ENCODE data around the gene IL31.
"Not testable (repeated sequence)": the region's sequence is repeated elsewhere in the genome, so short reads cannot be mapped to it uniquely, and the experiment has no call there.

IL31 gene

GRCh38 chr12:122182887-122183587 lies 9.0 kb upstream of the IL31 start, which contains the start of gene LRRC43:
TSS of gene LRRC43 (plus strand) at chr12:122183123. CDS start at chr12:122183145, 22 bp downstream.
- peaks cover 12% of the 10 kb centered on the region for H3K4me1 Mint-ChIP-seq
- peak; percentile 33 for DNase-seq
- H3K36me3 Mint-ChIP-seq (ENCODE audit: low read depth): no peaks in the 10 kb centered on the region
- peaks cover 13% of the 10 kb centered on the region for H3K27me3 Mint-ChIP-seq
- H3K9me3 Mint-ChIP-seq: no peaks in the 10 kb centered on the region
- H3K4me3 Mint-ChIP-seq: peak within 1 kb of the TSS; percentile 78
- ATAC-seq: peak; percentile 50
- no peak within 1 kb of the TSS for H3K27ac Mint-ChIP-seq

DNA sequence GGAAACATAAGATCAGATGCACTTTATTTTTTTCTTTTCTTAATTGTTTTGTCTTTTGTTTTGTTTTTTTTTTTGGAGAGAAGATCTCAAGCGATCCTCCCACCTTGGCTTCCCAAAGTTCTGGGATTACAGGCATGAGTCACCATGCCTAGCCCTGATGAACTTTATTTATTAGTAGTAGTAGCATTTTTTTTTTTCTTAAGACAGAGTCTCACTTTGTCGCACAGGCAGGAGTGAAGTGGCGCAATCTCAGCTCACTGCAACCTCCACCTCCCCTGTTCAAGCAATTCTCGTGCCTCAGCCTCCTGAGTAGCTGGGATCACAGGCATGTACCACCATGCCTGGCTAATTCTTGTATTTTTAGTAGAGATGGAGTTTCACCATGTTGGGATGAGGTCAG lies 2.5 kb upstream of the IL31 start:
- not testable (repeated sequence) for H3K9me3 Mint-ChIP-seq; H3K4me3 Mint-ChIP-seq; H3K27me3 Mint-ChIP-seq; H3K27ac Mint-ChIP-seq; ATAC-seq; DNase-seq; H3K36me3 Mint-ChIP-seq (ENCODE audit: low read depth)
- H3K4me1 Mint-ChIP-seq: peaks cover 15% of the 10 kb centered on the region

GRCh38 chr12:122172262-122172939 lies 1.6 kb downstream of the IL31 start:
- peaks cover 9% of the 10 kb centered on the region for H3K4me1 Mint-ChIP-seq

DNA sequence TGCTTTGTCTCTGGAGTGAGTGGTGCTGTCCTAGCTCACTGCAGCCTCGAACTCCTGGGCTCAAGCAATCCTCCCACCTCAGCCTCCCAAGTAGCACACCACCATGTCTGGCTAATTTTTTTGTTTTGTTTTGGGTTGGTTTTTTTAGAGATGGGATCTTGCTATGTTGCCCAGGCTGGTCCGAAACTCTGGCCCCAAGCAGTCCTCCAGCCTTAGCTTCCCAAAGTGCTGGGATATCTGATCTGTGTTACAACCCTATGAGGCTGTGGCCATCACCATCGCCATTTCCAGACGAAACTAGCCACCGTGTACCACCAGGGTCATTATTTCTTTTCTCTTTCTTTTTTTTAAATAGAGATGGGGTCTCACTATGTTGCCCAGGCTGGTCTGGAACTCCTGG lies 2.6 kb downstream of the IL31 start:
- Mint-ChIP-seq H3K9me3 (no peaks in the 10 kb centered on the region), H3K4me1 (peaks cover 18% of the 10 kb centered on the region), H3K4me3 (no peak overlapping the region), H3K27me3 (peaks cover 2% of the 10 kb centered on the region), H3K27ac (no peak overlapping the region), H3K36me3 (ENCODE audit: low read depth) (no peaks in the 10 kb centered on the region)
- DNase-seq (no peak), ATAC-seq (no peak)

More at GRCh38 chr12:122172262-122172939, 1.6 kb downstream of the IL31 start:
- Mint-ChIP-seq H3K27me3 (peaks cover 2% of the 10 kb centered on the region), H3K4me3 (no peak overlapping the region), H3K36me3 (ENCODE audit: low read depth) (no peaks in the 10 kb centered on the region), H3K9me3 (no peaks in the 10 kb centered on the region), H3K27ac (no peak overlapping the region)
- DNase-seq (no peak), ATAC-seq (no peak)

- ATAC-seq: no peak
- H3K4me3 Mint-ChIP-seq: no peak overlapping the region
- no peaks in the 10 kb centered on the region for H3K36me3 Mint-ChIP-seq (ENCODE audit: low read depth)
- peaks cover 4% of the 10 kb centered on the region for H3K27me3 Mint-ChIP-seq
- no peak for DNase-seq
- no peaks in the 10 kb centered on the region for H3K9me3 Mint-ChIP-seq
- H3K27ac Mint-ChIP-seq: no peak overlapping the region
- H3K4me1 Mint-ChIP-seq: peaks cover 12% of the 10 kb centered on the region
Measured at GRCh38 chr12:122168492-122168891, 5.5 kb downstream of the IL31 start.

- Mint-ChIP-seq H3K4me3 (no peak overlapping the region), H3K4me1 (peaks cover 16% of the 10 kb centered on the region), H3K36me3 (ENCODE audit: low read depth) (no peaks in the 10 kb centered on the region), H3K27me3 (peaks cover 4% of the 10 kb centered on the region), H3K9me3 (no peaks in the 10 kb centered on the region), H3K27ac (peak overlapping the region; percentile 44)
- DNase-seq (no peak), ATAC-seq (peak; percentile 9)
Measured at GRCh38 chr12:122167356-122167925, 6.6 kb downstream of the IL31 start.

GRCh38 chr12:122166422-122167349 lies 7.3 kb downstream of the IL31 start:
- H3K9me3 Mint-ChIP-seq: no peaks in the 10 kb centered on the region
- H3K27ac Mint-ChIP-seq: peak overlapping the region; percentile 44
- ATAC-seq: peak; percentile 81
- H3K4me3 Mint-ChIP-seq: no peak overlapping the region
- H3K4me1 Mint-ChIP-seq: peaks cover 23% of the 10 kb centered on the region
- peaks cover 4% of the 10 kb centered on the region for H3K27me3 Mint-ChIP-seq
- no peaks in the 10 kb centered on the region for H3K36me3 Mint-ChIP-seq (ENCODE audit: low read depth)
- DNase-seq: peak; percentile 48

DNA sequence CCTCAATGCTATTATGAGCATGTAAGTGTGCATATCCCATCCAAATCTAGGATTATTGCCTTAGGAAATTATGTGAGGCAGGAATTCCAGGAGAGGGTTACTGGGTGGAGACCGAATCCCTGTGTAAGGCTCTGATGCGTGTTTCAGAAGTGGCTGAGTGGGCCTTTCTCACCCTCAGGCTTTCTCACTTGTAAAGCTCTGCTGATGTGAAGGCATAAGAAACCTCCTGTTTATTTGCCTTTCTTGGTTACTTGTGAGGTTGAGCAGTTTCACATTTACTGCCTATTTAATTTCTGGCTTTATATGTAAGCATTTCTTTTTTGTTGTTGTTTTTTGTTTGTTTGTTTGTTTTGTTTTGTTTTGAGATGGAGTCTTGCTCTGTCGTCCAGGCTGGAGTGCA lies 11.0 kb downstream of the IL31 start:
- DNase-seq (no peak), ATAC-seq (no peak)
- Mint-ChIP-seq H3K27ac (no peak overlapping the region), H3K9me3 (no peaks in the 10 kb centered on the region), H3K4me1 (peaks cover 29% of the 10 kb centered on the region), H3K27me3 (peaks cover 2% of the 10 kb centered on the region), H3K36me3 (ENCODE audit: low read depth) (no peaks in the 10 kb centered on the region), H3K4me3 (no peak overlapping the region)

GRCh38 chr12:122161682-122162081 lies 12.3 kb downstream of the IL31 start:
- Mint-ChIP-seq H3K27ac (no peak overlapping the region), H3K4me1 (peaks cover 22% of the 10 kb centered on the region)
- no peak for DNase-seq

GRCh38 chr12:122160761-122161160 lies 13.3 kb downstream of the IL31 start:
- Mint-ChIP-seq H3K27ac (no peak overlapping the region), H3K4me1 (peaks cover 20% of the 10 kb centered on the region), H3K36me3 (ENCODE audit: low read depth) (no peaks in the 10 kb centered on the region), H3K4me3 (no peak overlapping the region), H3K9me3 (no peaks in the 10 kb centered on the region), H3K27me3 (peaks cover 2% of the 10 kb centered on the region)
- ATAC-seq (no peak), DNase-seq (no peak)

More at GRCh38 chr12:122161682-122162081, 12.3 kb downstream of the IL31 start:
- H3K36me3 Mint-ChIP-seq (ENCODE audit: low read depth): no peaks in the 10 kb centered on the region
- no peaks in the 10 kb centered on the region for H3K9me3 Mint-ChIP-seq
- ATAC-seq: no peak
- H3K4me3 Mint-ChIP-seq: peak overlapping the region; percentile 26
- H3K27me3 Mint-ChIP-seq: peaks cover 2% of the 10 kb centered on the region

- ATAC-seq: no peak
- peaks cover 20% of the 10 kb centered on the region for H3K4me1 Mint-ChIP-seq
- H3K36me3 Mint-ChIP-seq (ENCODE audit: low read depth): no peaks in the 10 kb centered on the region
- H3K4me3 Mint-ChIP-seq: no peak overlapping the region
- no peak for DNase-seq
- H3K27ac Mint-ChIP-seq: no peak overlapping the region
- no peaks in the 10 kb centered on the region for H3K9me3 Mint-ChIP-seq
- H3K27me3 Mint-ChIP-seq: no peaks in the 10 kb centered on the region
Measured at GRCh38 chr12:122159882-122160281, 14.1 kb downstream of the IL31 start.

DNA sequence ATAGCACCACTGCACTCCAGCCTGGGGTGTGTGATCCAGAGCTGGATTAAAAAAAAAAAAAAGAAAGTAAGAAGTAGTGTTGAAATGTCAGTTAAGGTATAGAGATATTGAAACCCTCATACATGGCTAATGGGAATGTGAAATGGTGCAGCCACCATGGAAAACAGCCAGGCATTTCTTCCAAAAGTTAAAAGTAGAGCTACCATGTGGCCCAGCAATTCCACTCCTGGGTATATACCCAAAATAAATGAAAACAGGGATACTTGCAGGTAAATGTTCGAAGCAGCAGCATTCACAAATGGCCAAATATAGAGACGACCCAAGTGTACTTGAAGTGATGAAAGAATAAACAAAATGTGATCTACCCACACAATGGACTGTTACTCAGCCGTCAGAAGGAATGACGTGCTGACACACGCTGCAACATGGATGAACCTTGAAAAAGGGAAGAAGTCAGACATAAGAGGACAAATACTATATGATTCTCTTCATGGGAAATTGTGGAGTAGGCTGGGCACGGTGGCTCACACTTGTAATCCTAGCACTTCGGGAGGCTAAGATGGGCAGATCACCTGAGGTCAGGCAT lies 15.2 kb downstream of the IL31 start:
- Mint-ChIP-seq H3K27me3 (no peaks in the 10 kb centered on the region), H3K9me3 (no peaks in the 10 kb centered on the region), H3K27ac (no peak overlapping the region), H3K36me3 (ENCODE audit: low read depth) (no peaks in the 10 kb centered on the region), H3K4me3 (no peak overlapping the region), H3K4me1 (peaks cover 18% of the 10 kb centered on the region)
- no peak for ATAC-seq
- no peak for DNase-seq

GRCh38 chr12:122155705-122156104 lies 18.3 kb downstream of the IL31 start:
- Mint-ChIP-seq H3K4me3 (no peak overlapping the region), H3K36me3 (ENCODE audit: low read depth) (no peaks in the 10 kb centered on the region), H3K9me3 (no peaks in the 10 kb centered on the region), H3K27me3 (no peaks in the 10 kb centered on the region), H3K4me1 (peaks cover 2% of the 10 kb centered on the region), H3K27ac (no peak overlapping the region)
- DNase-seq (no peak), ATAC-seq (no peak)

DNA sequence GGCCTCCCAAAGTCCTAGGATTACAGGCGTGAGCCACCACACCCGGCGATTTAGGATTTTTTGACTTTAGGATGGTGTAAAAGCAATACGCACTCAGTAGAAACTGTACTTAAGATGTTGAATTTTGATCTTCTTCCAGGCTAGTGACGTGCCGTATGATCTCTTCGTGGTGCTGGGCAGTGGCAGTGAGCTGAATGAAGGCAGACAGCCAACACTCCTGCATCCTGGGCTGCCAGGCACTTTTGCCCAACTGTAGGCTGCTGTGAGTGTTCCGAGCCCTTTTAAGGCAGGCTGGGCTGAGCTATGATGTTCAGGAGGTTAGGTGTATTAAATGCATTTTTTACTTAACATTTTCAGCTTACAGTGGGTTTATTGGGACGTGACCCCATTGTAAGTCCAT lies 21.3 kb downstream of the IL31 start:
- ATAC-seq: no peak
- Mint-ChIP-seq H3K4me1 (no peaks in the 10 kb centered on the region), H3K27ac (no peak overlapping the region), H3K27me3 (no peaks in the 10 kb centered on the region), H3K9me3 (no peaks in the 10 kb centered on the region), H3K4me3 (no peak overlapping the region), H3K36me3 (ENCODE audit: low read depth) (no peaks in the 10 kb centered on the region)
- no peak for DNase-seq
